K562 (cell line): ENCODE measurements around the gene MAPKAPK3. TPM values are rescaled to one million over a fixed set of nuclear protein-coding genes. Genes with fewer than 3 reads are reported as not detected.

Source experiments
- ATAC-seq: fragments of 200-7000 bp; cut with Tn5 transposase; 3 replicates; pipeline ENCODE4 v1.9.1; 2020; ENCODE audit warnings: moderate library complexity
- BruUV-seq: library from RNA; stranded (reverse); fragments of 400-500 nt; replicated peaks from 2 replicates; lab custom pipeline; 2021; lab: Mats Ljungman, UMichigan
- CTCF ChIA-PET: fragments of 300-600 bp; formaldehyde crosslinking; extraction: SDS; loops from one replicate; lab custom pipeline; 2021; ENCODE audit warnings: low intra/inter-chr PET ratio; lab: Yijun Ruan, JAX
- POLR2A ChIA-PET: fragments of 300-600, 350-650 bp; sonication (Branson Sonifier 250); formaldehyde crosslinking; extraction: SDS; loops from one replicate; lab custom pipeline; 2021; ENCODE audit warnings: antibody characterized with exemption, inconsistent platforms; lab: Yijun Ruan, JAX
- DNase-seq, 4 experiments: peaks; one replicate each; pipeline versions ENCODE4 v3.0.0 to v3.0.0-alpha.2; 2011 to 2018; ENCODE audit warnings: low spot score in 3 of 4, mixed read lengths in 3 of 4; ENCODE audit errors: extremely low read depth in 1 of 4
- FAIRE-seq: peaks from 2 replicates; lab custom pipeline; 2011; peaks lifted over from hg19 to GRCh38; lab: Jason Lieb, UNC
- H2AFZ ChIP-seq: 2 replicates; pipeline ENCODE4 v1.6.0; 2011; ENCODE audit warnings: low read depth, low read length, control low read depth, inconsistent platforms
- H3K27ac ChIP-seq: fragments of 200-600 bp; 3 replicates; pipeline ENCODE4 v1.8.0; 2011; ENCODE audit warnings: low read depth, mild to moderate bottlenecking, control low read depth, inconsistent platforms, low read length, moderate library complexity, mixed read lengths; ENCODE audit errors: extremely low read depth
- H3K27me3 ChIP-seq, 2 experiments: fragments of 300-600 bp in 1 of 2; 2 replicates in 1 of 2; 3 replicates in 1 of 2; pipeline versions ENCODE4 v1.6.0 to v1.8.0; 2011; ENCODE audit warnings: inconsistent platforms in 2 of 2, low read length in 2 of 2, mild to moderate bottlenecking in 1 of 2, mixed read lengths in 1 of 2, moderate library complexity in 1 of 2; ENCODE audit not compliant: control insufficient read depth in 2 of 2, insufficient read depth in 2 of 2
- H3K36me3 ChIP-seq: fragments of 300-600 bp; 3 replicates; pipeline ENCODE4 v1.8.0; 2011; ENCODE audit warnings: mild to moderate bottlenecking, low read length, inconsistent platforms; ENCODE audit not compliant: control insufficient read depth, insufficient read depth
- H3K4me1 ChIP-seq, 2 experiments: fragments of 200-600 bp in 1 of 2; replicated peaks in 1 of 2; 2 replicates in 1 of 2; 3 replicates in 1 of 2; pipeline versions ENCODE4 v1.5.1 to v1.8.0; 2011; ENCODE audit warnings: inconsistent platforms in 2 of 2, low read length in 2 of 2, mild to moderate bottlenecking in 1 of 2, mixed read lengths in 1 of 2, moderate library complexity in 1 of 2; ENCODE audit not compliant: control insufficient read depth in 2 of 2, insufficient read depth in 2 of 2
- H3K4me2 ChIP-seq: 2 replicates; pipeline ENCODE4 v1.6.1; 2011; ENCODE audit warnings: low read length, control low read depth, inconsistent platforms, mixed read lengths; ENCODE audit not compliant: insufficient read depth
- H3K4me3 ChIP-seq: fragments of 200-600 bp; sonication (generic), shearing (Covaris generic); 2 replicates; pipeline ENCODE4 v1.5.1; 2016; ENCODE audit warnings: control low read depth, inconsistent platforms
- H3K79me2 ChIP-seq: fragments of 200-600 bp; 3 replicates; pipeline ENCODE4 v1.8.0; 2011; ENCODE audit warnings: low read length, inconsistent platforms; ENCODE audit not compliant: control insufficient read depth, insufficient read depth
- H3K9ac ChIP-seq, 2 experiments: 2 replicates each; pipeline versions ENCODE4 v1.6.0 to v1.6.1; 2011; ENCODE audit warnings: low read depth in 2 of 2, low read length in 2 of 2, control low read depth in 1 of 2, inconsistent platforms in 1 of 2, mild to moderate bottlenecking in 1 of 2, mixed read lengths in 1 of 2; ENCODE audit not compliant: insufficient read depth in 1 of 2
- H3K9me1 ChIP-seq: one replicate; pipeline ENCODE4 v1.6.0; 2011; ENCODE audit warnings: inconsistent platforms, mild to moderate bottlenecking, low read length, moderate library complexity; ENCODE audit not compliant: control insufficient read depth, insufficient read depth
- H3K9me3 ChIP-seq: replicated peaks from 2 replicates; pipeline ENCODE4 v1.5.1; 2011; ENCODE audit warnings: low read depth, low read length, inconsistent platforms; ENCODE audit not compliant: control insufficient read depth, insufficient read depth
- H4K20me1 ChIP-seq: replicated peaks from 2 replicates; pipeline ENCODE4 v1.6.1; 2011; ENCODE audit warnings: low read length, inconsistent platforms, mixed read lengths; ENCODE audit not compliant: control insufficient read depth, insufficient read depth
- DNMT1 ChIP-seq: fragments of 450-650 bp; IDR thresholded peaks from 2 replicates; pipeline ENCODE4 v1.6.1; 2016; ENCODE audit warnings: antibody characterized with exemption, mild to moderate bottlenecking
- FOXJ2 ChIP-seq: fragments of 200-800 bp; sonication (Bioruptor generic); IDR thresholded peaks from 2 replicates; pipeline ENCODE4 v1.6.1; 2016; ENCODE audit warnings: missing genetic modification characterization, missing compliant biosample characterization
- KAT8 ChIP-seq: fragments of 450-650 bp; IDR thresholded peaks from 2 replicates; pipeline ENCODE4 v1.6.1; 2016; ENCODE audit warnings: low read depth, mild to moderate bottlenecking
- NFE2L1 ChIP-seq: fragments of 450-650 bp; IDR thresholded peaks from 2 replicates; pipeline ENCODE4 v1.6.1; 2016; ENCODE audit warnings: missing genetic modification characterization, low read depth, mild to moderate bottlenecking, missing compliant biosample characterization, moderate library complexity, borderline replicate concordance
- NFIC ChIP-seq: fragments of 450-650 bp; IDR thresholded peaks from 2 replicates; pipeline ENCODE4 v1.6.1; 2017; ENCODE audit warnings: mild to moderate bottlenecking, inconsistent platforms
- NR2F6 ChIP-seq: fragments of 450-650 bp; formaldehyde crosslinking; IDR thresholded peaks from 2 replicates; pipeline ENCODE4 v1.4.0; 2020; ENCODE audit warnings: mild to moderate bottlenecking
- RBM25 ChIP-seq: fragments of 200-400 bp; formaldehyde crosslinking; IDR thresholded peaks from 2 replicates; pipeline ENCODE4 v1.6.1; 2018; ENCODE audit warnings: low read length, low read depth, moderate library complexity; ENCODE audit not compliant: severe bottlenecking
- RBM39 ChIP-seq: fragments of 200-400 bp; formaldehyde crosslinking; optimal IDR thresholded peaks from 2 replicates; pipeline ENCODE3; 2018; ENCODE audit warnings: low read depth, low read length
- RNF219 ChIP-seq: fragments of 250-450 bp; sonication (Bioruptor Pico); IDR thresholded peaks from 2 replicates; pipeline ENCODE4 v1.5.0; 2022; ENCODE audit warnings: mild to moderate bottlenecking
- TCFL5 ChIP-seq: fragments of 250-450 bp; sonication (Bioruptor Pico); conservative IDR thresholded peaks from 2 replicates; pipeline ENCODE4 v1.6.1; 2021; ENCODE audit warnings: mild to moderate bottlenecking, moderate library complexity, matching md5 sums
- ZC3H4 ChIP-seq: sonication (generic); formaldehyde crosslinking; IDR thresholded peaks from 2 replicates; pipeline ENCODE4 v1.9.0; 2021; ENCODE audit warnings: missing genetic modification reagents, borderline replicate concordance
- ZNF583 ChIP-seq: fragments of 250-450 bp; sonication (Bioruptor Pico); IDR thresholded peaks from 2 replicates; pipeline ENCODE4 v1.4.0; 2020
- ZNF707 ChIP-seq: fragments of 250-450 bp; sonication (Bioruptor Pico); conservative IDR thresholded peaks from 2 replicates; pipeline ENCODE4 v1.8.0; 2022; ENCODE audit warnings: inconsistent platforms, mild to moderate bottlenecking, moderate library complexity
- WGBS: fragments of 100-300 bp; shearing (Covaris generic); methylation state at CpG from one replicate; pipeline ENCODE4 v1.1.6; 2016; ENCODE audit warnings: low coverage, mixed read lengths; ENCODE audit not compliant: insufficient coverage; ENCODE audit errors: missing lambda C conversion rate; 5-methylcytosine and 5-hydroxymethylcytosine counted together
- in situ Hi-C: fragments of 300-500 bp; cut with MboI; formaldehyde crosslinking; loops from 4 replicates; pipeline ENCODE4 v1.15.0; 2018; ENCODE audit warnings: inconsistent platforms, mixed read lengths
- intact Hi-C: fragments of 100-400 bp; cut with micrococcal nuclease; formaldehyde crosslinking; loops from 2 replicates; pipeline ENCODE4 v1.14.2; 2022
- polyA plus RNA-seq, 8 experiments: library from polyadenylated mRNA; depleted of rRNA in 4 of 8; stranded (reverse) in 5 of 8; unstranded in 3 of 8; fragments of >200 nt; fragmentation: Nextera tagmentation in 2 of 8; fragmentation: Illumina TruSeq in 1 of 8; extraction: Ambion mirVana in 2 of 8; extraction: Trizol in 1 of 8; gene quantifications; 2 replicates each; pipeline versions ENCODE4 v1.2.1 to v1.2.3, GENCODE V29; 2011 to 2014; ENCODE audit warnings: inconsistent platforms in 1 of 8, missing spikeins in 1 of 8
- total RNA-seq, 7 experiments: library from RNA; depleted of rRNA in 6 of 7; stranded (reverse); fragments of >200 nt in 6 of 7; fragmentation: Illumina TruSeq in 2 of 7; extraction: Trizol in 2 of 7; gene quantifications; 2 replicates each; pipeline versions ENCODE4 v1.2.1 to v1.2.3, GENCODE V29; 2011 to 2021; ENCODE audit warnings: low replicate concordance in 1 of 7

MAPKAPK3 gene
- total and polyA plus RNA-seq, 9 of the 15 experiments (the other 6 are each of a cell fraction or from before 2014, with no cell fraction given): 8.0 to 56.4 (median 41.2) TPM

- no peak overlapping the region for H3K27ac ChIP-seq
- FAIRE-seq (no peak), DNase-seq (no peak), ATAC-seq (no peak)
- no peaks in the 10 kb centered on the region for H3K79me2 ChIP-seq
- 100% methylated on average over 1 of the region's 1 CpG for WGBS
- no peaks in the 10 kb centered on the region for H3K27me3 ChIP-seq
- CTCF ChIA-PET: no interaction called here
- no peak overlapping the region for H3K4me2 ChIP-seq
- peaks cover 68% of the 10 kb centered on the region; the same call in 2 of the 3 replicates for H3K36me3 ChIP-seq
- no TSS peak for BruUV-seq
- POLR2A ChIA-PET: no interaction called here
- no peak overlapping the region for H3K9ac ChIP-seq
- in situ Hi-C loops (loop anchor here (25.0 kb wide), 1 partner anchor 1045 kb away; no protein-coding TSS in a partner anchor), intact Hi-C loops (no loop called here)
- H4K20me1 ChIP-seq: peaks cover 5% of the 10 kb centered on the region; the same call in 1 of the 2 replicates
- H3K9me1 ChIP-seq: peaks cover 5% of the 10 kb centered on the region
- H3K4me3 ChIP-seq: no peak overlapping the region
- no peaks in the 10 kb centered on the region for H3K9me3 ChIP-seq
- no peaks in the 10 kb centered on the region; a peak in 1 of 5 replicates for H3K4me1 ChIP-seq
- peak; percentile 44 for TF ChIP-seq RBM25
- no peak for TF ChIP-seq DNMT1
- no peak overlapping the region for H2AFZ ChIP-seq
These were observed 25.4 kb downstream of the MAPKAPK3 start for GRCh38 chr3:50642382-50642781.

- ChIA-PET CTCF (no interaction called here), POLR2A (interaction anchor here (0.7 kb wide), 1 partner anchor 75 kb away, joined by 3 read pairs; the partner anchor contains the start of gene HEMK1)
- FAIRE-seq: no peak
- in situ Hi-C loops: loop anchor here (25.0 kb wide), 1 partner anchor 1043 kb away; no protein-coding TSS in a partner anchor
- Histone ChIP-seq H3K36me3 (peaks cover 69% of the 10 kb centered on the region; the same call in 2 of the 3 replicates), H3K4me3 (no peak overlapping the region), H2AFZ (no peak overlapping the region), H3K9ac (no peak overlapping the region), H4K20me1 (peaks cover 2% of the 10 kb centered on the region; the same call in 1 of the 2 replicates), H3K9me3 (no peaks in the 10 kb centered on the region), H3K9me1 (no peaks in the 10 kb centered on the region), H3K4me2 (no peak overlapping the region), H3K27me3 (no peaks in the 10 kb centered on the region), H3K27ac (no peak overlapping the region), H3K4me1 (peaks cover 0 to 4% of the 10 kb centered on the region in 2 experiments; a peak in 2 of 5 replicates), H3K79me2 (no peaks in the 10 kb centered on the region)
- TF ChIP-seq NFE2L1 (tag): no peak
- no peak for TF ChIP-seq NR2F6 (CRISPR knock-in tag)
- no peak for TF ChIP-seq ZC3H4 (CRISPR knock-in tag)
- no peak for TF ChIP-seq NFIC
- no peak for TF ChIP-seq ZNF707 (CRISPR knock-in tag)
- no peak for TF ChIP-seq RNF219 (CRISPR knock-in tag)
- no peak for TF ChIP-seq TCFL5 (CRISPR knock-in tag)
- TF ChIP-seq ZNF583 (CRISPR knock-in tag): no peak
- TF ChIP-seq RBM39: no peak
- TF ChIP-seq FOXJ2 (tag): no peak
- TF ChIP-seq KAT8: no peak
- no peak for ATAC-seq
- no TSS peak for BruUV-seq
- WGBS: 77% methylated on average over 7 of the region's 7 CpGs
- DNase-seq: no peak
- intact Hi-C loops: no loop called here
These were observed 27.6 kb downstream of the MAPKAPK3 start for GRCh38 chr3:50644561-50644960.
